CD8-positive, alpha-beta memory T cell (primary cell): Measurements from ENCODE around the gene FOLR2. TPM values are rescaled to one million over a fixed set of nuclear protein-coding genes. Genes with fewer than 3 reads are reported as not detected.

Experiments
- CTCF ChIA-PET: fragments of 350-600 bp; sonication (Branson Sonifier 250); formaldehyde crosslinking; loops from one replicate; lab custom pipeline; 2021; ENCODE audit warnings: antibody characterized with exemption; lab: Charles Lee
- POLR2A ChIA-PET: fragments of 350-600 bp; sonication (Branson Sonifier 250); formaldehyde crosslinking; loops from one replicate; lab custom pipeline; 2021; ENCODE audit warnings: antibody characterized with exemption; lab: Charles Lee
- DNase-seq, 5 donors: peaks; one replicate each; pipeline versions ENCODE4 v3.0.0 to v3.0.0-alpha.2; 2020 to 2022; ENCODE audit warnings: mixed read lengths in 1 of 5
- H3K27ac ChIP-seq: one replicate; pipeline ENCODE4 v1.7.0; 2013; ENCODE audit warnings: low read depth, mild to moderate bottlenecking, low read length, moderate library complexity
- H3K27me3 ChIP-seq: 2 replicates; pipeline ENCODE4 v1.7.0; 2013; ENCODE audit warnings: low read length, mild to moderate bottlenecking; ENCODE audit not compliant: insufficient read depth, poor library complexity, severe bottlenecking
- H3K36me3 ChIP-seq: 2 replicates; pipeline ENCODE4 v1.7.0; 2013; ENCODE audit warnings: mild to moderate bottlenecking, low read length, moderate library complexity; ENCODE audit not compliant: insufficient read depth
- H3K4me1 ChIP-seq: 2 replicates; pipeline ENCODE4 v1.7.0; 2013; ENCODE audit warnings: mild to moderate bottlenecking, low read length, moderate library complexity; ENCODE audit not compliant: insufficient read depth
- H3K4me3 ChIP-seq: 2 replicates; pipeline ENCODE4 v1.7.0; 2013; ENCODE audit warnings: mild to moderate bottlenecking, low read length
- H3K9me3 ChIP-seq: 2 replicates; pipeline ENCODE4 v1.7.0; 2013; ENCODE audit warnings: mild to moderate bottlenecking, low read length
- H3K27ac Mint-ChIP-seq, 8 donors: one replicate each; pipeline ENCODE4 v1.8.0; 2020 to 2021; ENCODE audit warnings: mixed read lengths in 8 of 8, mild to moderate bottlenecking in 6 of 8, inconsistent platforms in 3 of 8, moderate library complexity in 3 of 8
- H3K27me3 Mint-ChIP-seq, 2 donors: one replicate each; pipeline ENCODE4 v1.8.0; 2020 to 2021; ENCODE audit warnings: mixed read lengths in 2 of 2, mild to moderate bottlenecking in 1 of 2, moderate library complexity in 1 of 2
- H3K36me3 Mint-ChIP-seq, 3 donors: one replicate each; pipeline ENCODE4 v1.8.0; 2020 to 2021; ENCODE audit warnings: mixed read lengths in 3 of 3, inconsistent platforms in 1 of 3, mild to moderate bottlenecking in 1 of 3
- H3K4me1 Mint-ChIP-seq, 3 donors: one replicate each; pipeline ENCODE4 v1.8.0; 2020 to 2021; ENCODE audit warnings: mixed read lengths in 3 of 3, inconsistent platforms in 1 of 3, mild to moderate bottlenecking in 1 of 3
- H3K4me3 Mint-ChIP-seq, 7 donors: one replicate each; pipeline ENCODE4 v1.8.0; 2020 to 2021; ENCODE audit warnings: mixed read lengths in 7 of 7, mild to moderate bottlenecking in 6 of 7, moderate library complexity in 4 of 7, inconsistent platforms in 2 of 7
- H3K9me3 Mint-ChIP-seq, 5 donors: one replicate each; pipeline ENCODE4 v1.8.0; 2020 to 2022; ENCODE audit warnings: mixed read lengths in 5 of 5, mild to moderate bottlenecking in 3 of 5, moderate library complexity in 2 of 5, inconsistent platforms in 1 of 5
- polyA plus RNA-seq: library from polyadenylated mRNA; unstranded; fragments of 300-500 nt; fragmentation: Illumina TruSeq; gene quantifications from one replicate; pipeline ENCODE4 v1.2.3, GENCODE V29; 2021
- total RNA-seq, 2 experiments: library from RNA; stranded (reverse); gene quantifications; one replicate each; pipeline ENCODE4 v1.2.3, GENCODE V29; 2021

The FOLR2 gene
- total and polyA plus RNA-seq, 3 experiments from 2014 or later = 0.26 TPM; not detected in 2

- Histone ChIP-seq H3K36me3 (peaks cover 3% of the 10 kb centered on the region), H3K9me3 (no peaks in the 10 kb centered on the region), H3K27ac (no peak overlapping the region), H3K4me3 (no peak overlapping the region), H3K27me3 (peaks cover 53% of the 10 kb centered on the region), H3K4me1 (peaks cover 11% of the 10 kb centered on the region)
- no peak for DNase-seq
- POLR2A ChIA-PET = interaction anchor here (0.7 to 1.4 kb wide), 2 partner anchors 15 to 18 kb away, joined by 3 to 8 read pairs; no protein-coding TSS in a partner anchor
- Mint-ChIP-seq H3K27me3 (peaks cover 39 to 40% of the 10 kb centered on the region in 2 donors), H3K4me1 (peaks cover 27 to 40% (median 30%) of the 10 kb centered on the region in 3 donors), H3K4me3 (peak overlapping the region in 2 of 7 donors; percentile 27 to 71), H3K27ac (no peak overlapping the region), H3K36me3 (peaks cover 0 to 15% (median 4%) of the 10 kb centered on the region in 3 donors), H3K9me3 (peaks cover 0 to 2% (median 0%) of the 10 kb centered on the region in 5 donors)
- CTCF ChIA-PET = no interaction called here
Measured at GRCh38 chr11:72241291-72241781, 24.7 kb downstream of the FOLR2 start.

- peaks cover 11% of the 10 kb centered on the region for H3K4me1 ChIP-seq
- ChIA-PET CTCF (no interaction called here), POLR2A (interaction anchor here (0.6 kb wide), 1 partner anchor 146 kb away, joined by 3 read pairs; no protein-coding TSS in a partner anchor)
- peaks cover 39 to 40% of the 10 kb centered on the region in 2 donors for H3K27me3 Mint-ChIP-seq
- H3K27ac Mint-ChIP-seq = peak overlapping the region in 1 of 8 donors; percentile 62
- no peak overlapping the region for H3K4me3 ChIP-seq
- no peak overlapping the region for H3K4me3 Mint-ChIP-seq
- H3K9me3 Mint-ChIP-seq = peaks cover 0 to 2% (median 0%) of the 10 kb centered on the region in 5 donors
- peaks cover 3% of the 10 kb centered on the region for H3K36me3 ChIP-seq
- H3K4me1 Mint-ChIP-seq = peaks cover 27 to 40% (median 30%) of the 10 kb centered on the region in 3 donors
- no peak for DNase-seq
- peaks cover 0 to 7% (median 2%) of the 10 kb centered on the region in 3 donors for H3K36me3 Mint-ChIP-seq
- H3K9me3 ChIP-seq = no peaks in the 10 kb centered on the region
- H3K27me3 ChIP-seq = peaks cover 59% of the 10 kb centered on the region
- H3K27ac ChIP-seq = no peak overlapping the region
Measured at GRCh38 chr11:72242141-72242540, 25.5 kb downstream of the FOLR2 start.

- Mint-ChIP-seq H3K27ac (no peak overlapping the region), H3K27me3 (peaks cover 40 to 43% of the 10 kb centered on the region in 2 donors), H3K4me3 (peak overlapping the region in 4 of 7 donors; percentile 9 to 57 (median 38)), H3K4me1 (peaks cover 27 to 40% (median 30%) of the 10 kb centered on the region in 3 donors), H3K9me3 (peaks cover 0 to 2% (median 0%) of the 10 kb centered on the region in 5 donors), H3K36me3 (peaks cover 0 to 2% (median 1%) of the 10 kb centered on the region in 3 donors)
- peaks cover 11% of the 10 kb centered on the region for H3K4me1 ChIP-seq
- H3K27me3 ChIP-seq = peaks cover 60% of the 10 kb centered on the region
- ChIA-PET CTCF (interaction anchor here (1.5 kb wide), 1 partner anchor 60 kb away, joined by 3 read pairs; no protein-coding TSS in a partner anchor), POLR2A (no interaction called here)
- DNase-seq = no peak
- H3K27ac ChIP-seq = no peak overlapping the region
- H3K36me3 ChIP-seq = no peaks in the 10 kb centered on the region
- H3K4me3 ChIP-seq = no peak overlapping the region
- no peaks in the 10 kb centered on the region for H3K9me3 ChIP-seq
Measured at GRCh38 chr11:72243173-72244059, 26.8 kb downstream of the FOLR2 start.

GRCh38 chr11:72244060-72244360 lies 27.4 kb downstream of the FOLR2 start, which contains the start of gene PHOX2A:
Gene PHOX2A, minus strand, starts transcription at chr11:72244176. Its CDS starts 172 bp downstream, at chr11:72244004.
- Mint-ChIP-seq H3K27me3 (peaks cover 42% of the 10 kb centered on the region in 2 donors), H3K4me3 (peak within 1 kb of the TSS; percentile 8 to 57 (median 35)), H3K4me1 (peaks cover 27 to 36% (median 27%) of the 10 kb centered on the region in 3 donors), H3K9me3 (peaks cover 0 to 2% (median 0%) of the 10 kb centered on the region in 5 donors), H3K36me3 (peaks cover 0 to 1% (median 0%) of the 10 kb centered on the region in 3 donors), H3K27ac (peak within 1 kb of the TSS in 1 of 8 donors; percentile 30)
- H3K27ac ChIP-seq = no peak within 1 kb of the TSS
- CTCF ChIA-PET = no interaction called here
- no peaks in the 10 kb centered on the region for H3K36me3 ChIP-seq
- no peaks in the 10 kb centered on the region for H3K9me3 ChIP-seq
- no peak for DNase-seq
- H3K4me1 ChIP-seq = peaks cover 11% of the 10 kb centered on the region
- POLR2A ChIA-PET = no interaction called here
- peaks cover 60% of the 10 kb centered on the region for H3K27me3 ChIP-seq
- no peak within 1 kb of the TSS for H3K4me3 ChIP-seq

GRCh38 chr11:72244361-72245262 lies 28.0 kb downstream of the FOLR2 start:
- H3K4me3 Mint-ChIP-seq = peak overlapping the region in 5 of 7 donors; percentile 8 to 35 (median 13)
- peaks cover 39 to 40% of the 10 kb centered on the region in 2 donors for H3K27me3 Mint-ChIP-seq
- H3K4me1 Mint-ChIP-seq = peaks cover 23 to 31% (median 24%) of the 10 kb centered on the region in 3 donors
- Histone ChIP-seq H3K9me3 (no peaks in the 10 kb centered on the region), H3K27ac (no peak overlapping the region), H3K4me3 (no peak overlapping the region), H3K36me3 (no peaks in the 10 kb centered on the region), H3K4me1 (peaks cover 11% of the 10 kb centered on the region), H3K27me3 (peaks cover 55% of the 10 kb centered on the region)
- ChIA-PET CTCF (interaction anchor here (0.5 kb wide), 1 partner anchor 190 kb away, joined by 3 read pairs; no protein-coding TSS in a partner anchor), POLR2A (interaction anchor here (1.0 kb wide), 1 partner anchor 10 kb away, joined by 3 read pairs; no protein-coding TSS in a partner anchor)
- no peaks in the 10 kb centered on the region for H3K36me3 Mint-ChIP-seq
- DNase-seq = no peak
- peaks cover 0 to 2% (median 0%) of the 10 kb centered on the region in 5 donors for H3K9me3 Mint-ChIP-seq
- H3K27ac Mint-ChIP-seq = peak overlapping the region in 1 of 8 donors; percentile 30

- no peak overlapping the region for H3K27ac ChIP-seq
- peaks cover 39 to 42% of the 10 kb centered on the region in 2 donors for H3K27me3 Mint-ChIP-seq
- H3K27me3 ChIP-seq = peaks cover 52% of the 10 kb centered on the region
- H3K4me3 ChIP-seq = no peak overlapping the region
- H3K9me3 ChIP-seq = no peaks in the 10 kb centered on the region
- no peaks in the 10 kb centered on the region for H3K36me3 Mint-ChIP-seq
- H3K36me3 ChIP-seq = no peaks in the 10 kb centered on the region
- CTCF ChIA-PET = interaction anchor here (0.5 kb wide), 1 partner anchor 190 kb away, joined by 3 read pairs; no protein-coding TSS in a partner anchor
- DNase-seq = no peak
- peaks cover 0 to 2% (median 0%) of the 10 kb centered on the region in 5 donors for H3K9me3 Mint-ChIP-seq
- peaks cover 7% of the 10 kb centered on the region for H3K4me1 ChIP-seq
- H3K4me3 Mint-ChIP-seq = no peak overlapping the region
- no peak overlapping the region for H3K27ac Mint-ChIP-seq
- POLR2A ChIA-PET = interaction anchor here (1.0 kb wide), 1 partner anchor 10 kb away, joined by 3 read pairs; no protein-coding TSS in a partner anchor
- peaks cover 20 to 28% (median 22%) of the 10 kb centered on the region in 3 donors for H3K4me1 Mint-ChIP-seq
Measured at GRCh38 chr11:72245263-72245816, 28.7 kb downstream of the FOLR2 start.

- ChIA-PET CTCF (no interaction called here), POLR2A (no interaction called here)
- Histone ChIP-seq H3K4me1 (no peaks in the 10 kb centered on the region), H3K9me3 (no peaks in the 10 kb centered on the region), H3K27me3 (peaks cover 36% of the 10 kb centered on the region), H3K36me3 (no peaks in the 10 kb centered on the region), H3K4me3 (no peak overlapping the region), H3K27ac (no peak overlapping the region)
- Mint-ChIP-seq H3K27me3 (peaks cover 31 to 32% of the 10 kb centered on the region in 2 donors), H3K4me3 (no peak overlapping the region), H3K9me3 (peaks cover 0 to 2% (median 0%) of the 10 kb centered on the region in 5 donors), H3K27ac (no peak overlapping the region), H3K36me3 (no peaks in the 10 kb centered on the region), H3K4me1 (peaks cover 7 to 12% (median 9%) of the 10 kb centered on the region in 3 donors)
- no peak for DNase-seq
Measured at GRCh38 chr11:72247584-72247983, 31.0 kb downstream of the FOLR2 start.
